Transverse colon (tissue), 4 donors: ENCODE results near the gene DEFB113.

Experiments used
- CTCF ChIP-seq, 5 experiments: fragments of 200-600 bp in 3 of 5; fragments of 450-650 bp in 2 of 5; sonication (generic) in 3 of 5; IDR thresholded peaks; 1 replicate in 2 of 5; 2 replicates in 3 of 5; pipeline ENCODE4 v1.5.1; 2016 to 2017; ENCODE audit warnings: antibody characterized with exemption in 5 of 5, inconsistent platforms in 3 of 5, mild to moderate bottlenecking in 2 of 5, moderate library complexity in 1 of 5
- EP300 ChIP-seq: sonication (generic); formaldehyde crosslinking; IDR thresholded peaks from one replicate; pipeline ENCODE4 v1.6.1; 2017; ENCODE audit warnings: antibody characterized with exemption, low read depth
- POLR2AphosphoS5 ChIP-seq, 3 donors: sonication (generic); formaldehyde crosslinking; IDR thresholded peaks; one replicate each; pipeline ENCODE4 v1.6.1; 2016; ENCODE audit warnings: antibody characterized with exemption in 3 of 3

- TF ChIP-seq POLR2AphosphoS5 (IDR thresholded peaks at IDR 0.05), result no peak
- no peak for TF ChIP-seq EP300
- TF ChIP-seq CTCF (IDR thresholded peaks at IDR 0.05), result no peak
Observed at GRCh38 chr6:49955847-49956246, 13.6 kb downstream of the DEFB113 start.
